Esophagus (tissue), 2 donors: ENCODE results near the gene LGI4. TPM values are rescaled to one million over a fixed set of nuclear protein-coding genes. Genes with fewer than 3 reads are reported as not detected.
A peak's percentile ranks its signal among the peaks of the same experiment; 100 is the strongest.

ENCODE experiments used
- H3K27ac ChIP-seq, 2 donors: one replicate each; pipeline ENCODE4 v1.5.1; 2013; ENCODE audit warnings: low read depth in 2 of 2, mild to moderate bottlenecking in 2 of 2, inconsistent platforms in 1 of 2, low read length in 1 of 2, moderate library complexity in 1 of 2
- H3K27me3 ChIP-seq, 2 donors: one replicate each; pipeline ENCODE4 v1.6.1; 2013; ENCODE audit warnings: low read length in 2 of 2, control low read depth in 1 of 2, mild to moderate bottlenecking in 1 of 2; ENCODE audit not compliant: insufficient read depth in 2 of 2, control insufficient read depth in 1 of 2
- H3K36me3 ChIP-seq, 2 donors: one replicate each; pipeline ENCODE4 v1.6.1; 2013; ENCODE audit warnings: low read length in 1 of 2; ENCODE audit not compliant: control insufficient read depth in 2 of 2, insufficient read depth in 2 of 2
- H3K4me1 ChIP-seq, 2 donors: one replicate each; pipeline ENCODE4 v1.6.1; 2013; ENCODE audit warnings: low read length in 1 of 2; ENCODE audit not compliant: control insufficient read depth in 2 of 2, insufficient read depth in 2 of 2
- H3K4me3 ChIP-seq, 2 donors: one replicate each; pipeline ENCODE4 v1.5.1; 2013; ENCODE audit warnings: low read length in 2 of 2, mild to moderate bottlenecking in 2 of 2, low read depth in 1 of 2, moderate library complexity in 1 of 2
- H3K9me3 ChIP-seq, 2 donors: one replicate each; pipeline ENCODE4 v1.6.1; 2013; ENCODE audit warnings: mild to moderate bottlenecking in 2 of 2, low read depth in 1 of 2, low read length in 1 of 2, moderate library complexity in 1 of 2; ENCODE audit not compliant: control insufficient read depth in 2 of 2, insufficient read depth in 1 of 2
- WGBS, 2 donors: extraction: QIAGEN DNeasy Blood & Tissue Kit; methylation state at CpG; one replicate each; pipeline ENCODE4 v1.1.7; 2013; 5-methylcytosine and 5-hydroxymethylcytosine counted together
- polyA plus RNA-seq, 2 donors: library from polyadenylated mRNA; stranded (reverse); fragments of 200-250 nt; gene quantifications; one replicate each; pipeline ENCODE4 v1.2.3, GENCODE V29; 2013
- donor health status: healthy with polysubstance abuse.
- donor health status: Bipolar disorder and iron deficiency.

Gene LGI4
- polyA plus RNA-seq, 2 donors = 6.5 to 10.0 TPM

DNA sequence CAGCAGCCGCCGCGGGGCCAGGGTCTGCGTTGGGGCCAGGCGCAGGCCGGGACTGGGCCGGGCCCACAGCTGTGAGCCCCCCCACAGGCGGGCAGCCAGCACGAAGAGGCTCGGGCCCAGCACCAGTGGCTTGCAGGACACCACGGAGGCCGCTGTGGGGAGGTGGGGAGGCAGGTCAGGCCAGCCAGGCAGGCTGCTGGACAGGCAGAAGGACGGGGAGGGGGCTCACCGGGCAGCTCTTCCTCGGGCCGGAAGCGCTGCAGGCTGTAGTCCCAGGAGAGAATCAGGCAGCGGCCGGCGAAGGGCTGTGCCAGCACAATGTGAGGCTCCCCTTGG is 8.3 kb downstream of the LGI4 start:
- peaks cover 5 to 40% of the 10 kb centered on the region in 2 donors for H3K4me1 ChIP-seq

DNA sequence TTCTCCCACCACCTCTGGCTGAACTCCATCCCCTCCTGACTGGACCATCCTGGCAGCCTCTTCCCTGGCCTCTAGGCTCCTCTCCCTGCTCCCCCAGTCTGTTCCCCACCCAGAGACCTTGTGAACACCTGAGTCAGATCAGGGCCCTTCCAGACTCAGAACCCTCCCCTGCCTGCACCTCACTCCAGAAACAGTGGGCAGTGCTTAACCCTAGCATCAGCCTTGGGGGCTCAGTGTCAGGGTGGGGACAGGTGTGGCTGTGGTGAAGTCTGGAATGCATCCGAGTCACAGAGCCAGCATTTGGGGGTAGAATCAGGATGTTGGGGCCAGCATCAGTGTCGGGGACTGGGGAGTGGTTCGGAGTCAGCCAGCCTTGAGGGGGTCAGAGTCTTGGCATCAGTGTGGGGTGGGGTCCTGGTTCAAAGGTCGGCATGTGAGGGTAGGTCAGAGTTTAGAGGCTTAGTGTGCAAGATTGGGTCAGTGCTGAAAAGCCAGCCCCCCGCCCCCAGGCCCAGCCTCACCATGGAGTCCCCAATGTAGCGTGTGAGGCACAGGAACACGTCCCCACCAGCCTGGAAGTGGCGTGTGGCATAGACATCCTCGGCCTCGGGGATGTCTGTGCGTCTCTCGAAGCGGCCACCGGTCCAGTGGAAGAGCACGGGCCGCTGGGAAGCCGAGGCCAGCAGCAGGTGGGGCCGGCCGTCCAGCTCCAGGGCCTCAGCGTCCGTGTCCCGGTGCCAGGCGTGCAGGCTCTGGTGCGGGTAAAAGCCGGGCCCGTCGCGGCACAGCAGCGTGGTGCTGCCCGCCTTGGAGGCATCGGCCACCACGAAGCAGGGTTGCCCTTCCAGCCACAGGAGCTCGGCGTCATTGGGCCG is 8.9 kb downstream of the LGI4 start:
- Histone ChIP-seq H3K4me1 (peaks cover 5 to 42% of the 10 kb centered on the region in 2 donors), H3K36me3 (no peaks in the 10 kb centered on the region), H3K9me3 (no peaks in the 10 kb centered on the region), H3K27ac (no peak overlapping the region), H3K4me3 (no peak overlapping the region), H3K27me3 (no peaks in the 10 kb centered on the region)
- WGBS, 2 donors = 67 to 77% methylated on average over 35 of the region's 35 CpGs

More for the DNA sequence above, 8.3 kb downstream of the LGI4 start:
- H3K9me3 ChIP-seq = no peaks in the 10 kb centered on the region
- WGBS, 2 donors = 51% methylated on average over 17 to 20 of the region's 20 CpGs
- H3K27ac ChIP-seq = peak overlapping the region in 1 of 2 donors; percentile 12
- no peaks in the 10 kb centered on the region for H3K27me3 ChIP-seq
- H3K4me3 ChIP-seq = no peak overlapping the region
- no peaks in the 10 kb centered on the region for H3K36me3 ChIP-seq

DNA sequence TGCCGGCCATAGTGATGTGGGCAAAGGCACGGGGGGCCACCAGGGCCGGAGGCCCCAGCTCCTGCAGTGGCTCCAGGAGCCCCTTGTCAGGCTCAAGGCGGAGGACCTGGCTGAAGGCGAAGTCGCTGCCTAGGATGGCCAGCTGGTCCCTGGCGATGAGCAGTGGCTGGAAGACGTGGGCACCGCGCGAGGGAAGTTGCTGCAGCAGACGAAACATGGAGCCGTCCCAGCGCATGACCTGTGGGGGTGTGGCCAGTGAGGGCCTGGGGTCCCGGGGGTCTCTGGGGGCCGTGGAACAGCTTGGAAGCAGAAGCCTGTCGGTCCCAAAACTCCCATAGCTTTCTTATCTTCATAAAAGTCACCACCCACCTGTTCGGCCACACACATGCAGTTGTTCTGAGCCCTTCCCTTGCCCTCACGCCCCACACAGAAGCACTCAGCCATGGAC is 9.6 kb downstream of the LGI4 start:
- Histone ChIP-seq H3K4me3 (no peak overlapping the region), H3K36me3 (peaks cover 0 to 3% of the 10 kb centered on the region in 2 donors), H3K27me3 (no peaks in the 10 kb centered on the region), H3K27ac (peak overlapping the region in 1 of 2 donors; percentile 15), H3K9me3 (no peaks in the 10 kb centered on the region), H3K4me1 (peaks cover 5 to 42% of the 10 kb centered on the region in 2 donors)
- WGBS, 2 donors = 72 to 79% methylated on average over 19 of the region's 19 CpGs

DNA sequence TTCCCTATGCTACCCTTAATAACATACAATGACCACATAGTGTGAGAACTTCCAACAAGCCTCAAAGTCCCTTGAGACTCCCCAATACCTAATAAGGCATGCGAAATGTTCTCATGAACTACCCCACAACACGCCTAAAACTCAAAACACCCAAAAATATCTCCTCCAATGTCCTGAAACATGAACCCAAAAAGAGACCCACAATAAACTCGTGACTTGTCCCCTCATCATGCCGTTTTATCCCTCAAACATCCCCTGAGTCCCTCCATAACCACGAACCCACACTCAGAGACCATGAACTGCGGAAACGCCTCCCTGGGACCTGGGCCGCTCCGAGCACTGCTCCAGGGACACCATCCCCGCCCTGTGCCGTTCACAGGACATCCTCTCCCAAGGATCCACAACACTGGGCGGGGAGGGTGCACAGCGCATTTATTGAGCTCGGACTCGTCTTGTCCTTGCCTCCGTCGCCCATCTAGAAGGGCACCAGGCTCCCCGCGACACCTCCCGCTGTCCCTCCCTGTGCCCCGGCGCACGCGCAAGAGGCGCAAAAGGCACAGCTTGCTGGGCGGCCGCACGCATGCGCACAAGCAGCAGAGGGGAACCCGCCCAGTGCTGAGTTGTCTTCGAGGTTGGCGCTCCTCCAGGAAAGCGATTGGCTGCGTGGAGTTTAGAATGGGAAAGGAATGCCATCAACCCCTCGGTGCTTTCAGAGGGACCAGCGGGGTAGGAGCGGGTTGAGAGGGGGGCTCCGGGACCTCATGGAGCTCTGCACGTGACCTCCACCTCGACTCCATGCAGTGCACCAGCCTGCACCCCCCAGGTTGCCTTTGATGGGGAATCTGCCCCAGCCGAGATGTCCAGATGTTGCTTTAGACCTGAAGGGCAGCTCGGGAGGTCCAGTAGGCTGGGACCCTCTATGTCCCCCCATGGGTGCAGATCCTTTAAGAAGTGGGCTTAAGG is 10.5 kb downstream of the LGI4 start:
- H3K27me3 ChIP-seq = no peaks in the 10 kb centered on the region
- peaks cover 5 to 44% of the 10 kb centered on the region in 2 donors for H3K4me1 ChIP-seq
- H3K36me3 ChIP-seq = peaks cover 0 to 3% of the 10 kb centered on the region in 2 donors
- H3K4me3 ChIP-seq = peak overlapping the region; percentile 44 to 48
- no peaks in the 10 kb centered on the region for H3K9me3 ChIP-seq
- H3K27ac ChIP-seq = peak overlapping the region; percentile 87 to 90
- WGBS, 2 donors = 9% methylated on average over 42 of the region's 42 CpGs

DNA sequence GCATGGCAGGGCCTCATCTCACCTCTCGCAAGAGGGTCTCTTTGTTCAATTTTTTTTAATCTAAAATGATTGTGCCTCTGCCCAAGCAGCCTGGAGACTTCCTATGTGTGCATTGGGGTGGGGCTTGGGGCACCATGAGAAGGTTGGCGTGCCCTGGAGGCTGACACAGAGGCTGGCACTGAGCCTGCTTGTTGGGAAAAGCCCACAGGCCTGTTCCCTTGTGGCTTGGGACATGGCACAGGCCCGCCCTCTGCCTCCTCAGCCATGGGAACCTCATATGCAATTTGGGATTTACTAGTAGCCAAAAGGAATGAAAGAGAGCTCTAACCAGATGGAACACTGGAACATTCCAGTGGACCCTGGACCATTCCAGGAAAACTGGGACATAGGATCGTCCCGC is 11.3 kb downstream of the LGI4 start:
- 48 to 60% methylated on average over 5 of the region's 5 CpGs for WGBS, 2 donors
- peak overlapping the region; percentile 87 to 90 for H3K27ac ChIP-seq
- H3K4me1 ChIP-seq = peaks cover 5 to 51% of the 10 kb centered on the region in 2 donors
- H3K27me3 ChIP-seq = no peaks in the 10 kb centered on the region
- no peak overlapping the region for H3K4me3 ChIP-seq
- peaks cover 0 to 5% of the 10 kb centered on the region in 2 donors for H3K36me3 ChIP-seq
- H3K9me3 ChIP-seq = no peaks in the 10 kb centered on the region

DNA sequence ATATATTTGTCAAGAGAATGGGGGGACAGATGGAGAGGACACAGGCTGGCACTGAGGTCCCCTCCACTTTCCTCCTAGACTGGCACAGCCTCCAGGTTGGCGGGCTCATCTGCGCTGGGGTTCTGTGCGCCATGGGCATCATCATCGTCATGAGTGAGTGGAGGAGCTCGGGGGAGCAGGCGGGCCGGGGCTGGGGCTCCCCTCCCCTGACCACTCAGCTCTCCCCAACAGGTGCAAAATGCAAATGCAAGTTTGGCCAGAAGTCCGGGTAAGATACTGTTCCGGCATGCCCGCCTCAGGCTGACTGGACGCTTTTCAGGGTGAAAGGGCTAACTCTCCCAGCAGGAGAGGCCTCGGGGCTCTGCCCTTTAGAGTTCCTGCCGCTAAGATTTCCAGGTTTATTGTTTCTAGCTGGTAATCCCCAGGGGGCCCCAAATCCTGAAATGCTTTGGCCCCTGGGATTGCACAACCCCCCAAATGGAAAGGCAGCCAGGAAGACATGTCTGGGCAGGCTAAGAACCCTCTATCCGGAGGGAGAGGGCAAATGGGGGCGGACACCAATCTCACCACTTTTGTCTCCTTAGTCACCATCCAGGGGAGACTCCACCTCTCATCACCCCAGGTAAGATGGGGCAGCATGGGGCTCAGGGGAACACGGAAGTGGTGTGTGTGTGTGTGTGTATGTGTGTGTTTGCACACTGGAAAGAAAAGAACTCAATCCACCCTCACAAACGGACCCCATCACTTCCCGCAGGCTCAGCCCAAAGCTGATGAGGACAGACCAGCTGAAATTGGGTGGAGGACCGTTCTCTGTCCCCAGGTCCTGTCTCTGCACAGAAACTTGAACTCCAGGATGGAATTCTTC is 11.9 kb downstream of the LGI4 start:
- Histone ChIP-seq H3K36me3 (peaks cover 0 to 5% of the 10 kb centered on the region in 2 donors), H3K27ac (peak overlapping the region; percentile 87 to 90), H3K4me1 (peaks cover 5 to 52% of the 10 kb centered on the region in 2 donors), H3K9me3 (no peaks in the 10 kb centered on the region), H3K4me3 (no peak overlapping the region), H3K27me3 (no peaks in the 10 kb centered on the region)
- 51 to 74% methylated on average over 19 of the region's 19 CpGs for WGBS, 2 donors

DNA sequence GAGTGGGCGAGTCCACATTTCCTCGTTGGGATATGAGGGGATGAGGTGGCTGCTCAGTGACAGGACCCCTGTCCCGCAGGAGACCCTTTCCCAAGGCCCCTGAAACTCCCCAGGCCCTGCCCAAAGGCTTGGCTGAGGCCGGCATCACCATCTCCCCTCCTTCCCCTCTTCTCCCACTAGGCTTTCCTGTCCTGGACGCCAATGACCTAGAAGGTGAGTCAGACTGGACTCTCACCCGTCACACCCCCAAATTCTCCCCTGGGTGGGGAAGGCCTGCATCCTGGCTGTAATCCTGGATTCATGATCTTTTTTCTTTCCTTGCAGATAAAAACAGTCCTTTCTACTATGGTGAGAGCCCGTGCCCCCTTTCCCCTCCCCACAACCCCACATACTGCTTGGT is 14.0 kb downstream of the LGI4 start:
- Histone ChIP-seq H3K36me3 (peaks cover 0 to 5% of the 10 kb centered on the region in 2 donors), H3K27me3 (no peaks in the 10 kb centered on the region), H3K9me3 (no peaks in the 10 kb centered on the region), H3K4me1 (peaks cover 5 to 43% of the 10 kb centered on the region in 2 donors), H3K4me3 (no peak overlapping the region), H3K27ac (peak overlapping the region; percentile 83 to 91)
- 46 to 67% methylated on average over 7 of the region's 7 CpGs for WGBS, 2 donors

DNA sequence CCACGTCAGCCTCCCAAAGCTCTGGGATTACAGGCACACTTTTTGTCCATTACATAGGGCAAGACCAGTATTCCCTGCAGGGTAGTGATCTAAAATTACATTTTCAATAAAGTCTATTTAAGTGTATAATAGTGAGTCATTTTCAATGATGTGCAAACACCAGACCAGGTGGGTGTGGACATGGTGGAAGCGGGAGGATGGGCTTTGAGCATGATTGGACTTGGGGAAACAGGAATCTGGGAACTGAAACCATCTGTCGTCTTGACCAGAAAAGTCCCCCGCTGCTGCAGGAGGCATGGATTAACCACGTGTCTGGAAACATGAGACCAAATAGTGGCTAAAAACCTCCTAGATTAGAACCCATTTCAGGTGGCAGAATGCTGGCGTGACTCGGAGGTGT is 14.4 kb downstream of the LGI4 start:
- H3K4me3 ChIP-seq = no peak overlapping the region

More for the DNA sequence above, 14.4 kb downstream of the LGI4 start:
- no peaks in the 10 kb centered on the region for H3K9me3 ChIP-seq
- peak overlapping the region; percentile 83 to 91 for H3K27ac ChIP-seq
- H3K36me3 ChIP-seq = peaks cover 0 to 5% of the 10 kb centered on the region in 2 donors
- peaks cover 5 to 39% of the 10 kb centered on the region in 2 donors for H3K4me1 ChIP-seq
- 34 to 46% methylated on average over 7 of the region's 7 CpGs for WGBS, 2 donors
- H3K27me3 ChIP-seq = no peaks in the 10 kb centered on the region
